ENCODE measurements around the gene UBN2. TPM values are rescaled to one million over a fixed set of nuclear protein-coding genes. Genes with fewer than 3 reads are reported as not detected.

The UBN2 gene
- polyA plus RNA-seq, 1 donor (not counting 4 experiments of a cell fraction or from before 2014, with no cell fraction given), result 3.0 TPM

DNA sequence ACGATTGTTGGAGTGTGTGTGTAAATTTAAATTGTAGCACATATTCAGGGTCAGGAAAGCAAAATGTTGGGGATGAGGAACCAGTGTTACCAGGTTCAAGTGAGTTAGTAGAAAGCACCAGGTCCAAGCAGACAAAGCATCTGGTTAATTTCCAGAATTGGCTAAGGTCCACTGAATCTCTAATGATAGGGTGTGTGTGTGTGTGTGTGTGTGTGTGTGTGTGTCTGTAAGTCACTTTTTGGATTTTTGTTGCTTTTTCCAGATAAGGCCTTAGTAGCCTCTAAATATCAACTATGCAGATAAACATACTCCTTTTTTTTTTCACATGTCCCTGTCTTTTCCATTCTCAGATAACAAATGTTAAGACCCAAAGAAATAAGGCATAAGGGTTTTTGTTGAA, 73.5 kb downstream of the UBN2 start:
- no peak overlapping the region for H3K9ac ChIP-seq (ENCODE audit: control insufficient read depth, extremely low read depth, insufficient read depth, low read length)
- H3K79me2 ChIP-seq (ENCODE audit: control insufficient read depth, insufficient read depth, low read length), result no peaks in the 10 kb centered on the region
- peaks cover 4% of the 10 kb centered on the region for H3K4me1 ChIP-seq (ENCODE audit: control insufficient read depth, extremely low read depth, insufficient read depth, low read length)
- H3K27me3 ChIP-seq (ENCODE audit: control insufficient read depth, extremely low read depth, insufficient read depth, low read length), result no peaks in the 10 kb centered on the region
- H3K4me3 ChIP-seq (ENCODE audit: control insufficient read depth in 2 of 3, extremely low read depth in 1 of 3, insufficient read depth in 2 of 3, low read depth in 1 of 3, low read length in 3 of 3), result no peak overlapping the region
- no peaks in the 10 kb centered on the region for H3K9me3 ChIP-seq (ENCODE audit: control insufficient read depth, low read depth, low read length)
- dilution Hi-C loops (cut with MboI; ENCODE audit: extremely low pct_ligation_motif_present, low sequenced_read_pairs), result no loop called here
- H3K27ac ChIP-seq (ENCODE audit: control insufficient read depth, insufficient read depth, low read length), result no peak overlapping the region
- H3K9me1 ChIP-seq (ENCODE audit: control insufficient read depth, extremely low read depth, insufficient read depth, low read length), result no peaks in the 10 kb centered on the region
- DNase-seq (ENCODE audit: low read depth, low spot score) (no peak), FAIRE-seq (no peak)
- TF ChIP-seq EZH2 (IDR thresholded peaks at IDR 0.05; ENCODE audit: low read length), result no peak
- TF ChIP-seq, protein P1, sequence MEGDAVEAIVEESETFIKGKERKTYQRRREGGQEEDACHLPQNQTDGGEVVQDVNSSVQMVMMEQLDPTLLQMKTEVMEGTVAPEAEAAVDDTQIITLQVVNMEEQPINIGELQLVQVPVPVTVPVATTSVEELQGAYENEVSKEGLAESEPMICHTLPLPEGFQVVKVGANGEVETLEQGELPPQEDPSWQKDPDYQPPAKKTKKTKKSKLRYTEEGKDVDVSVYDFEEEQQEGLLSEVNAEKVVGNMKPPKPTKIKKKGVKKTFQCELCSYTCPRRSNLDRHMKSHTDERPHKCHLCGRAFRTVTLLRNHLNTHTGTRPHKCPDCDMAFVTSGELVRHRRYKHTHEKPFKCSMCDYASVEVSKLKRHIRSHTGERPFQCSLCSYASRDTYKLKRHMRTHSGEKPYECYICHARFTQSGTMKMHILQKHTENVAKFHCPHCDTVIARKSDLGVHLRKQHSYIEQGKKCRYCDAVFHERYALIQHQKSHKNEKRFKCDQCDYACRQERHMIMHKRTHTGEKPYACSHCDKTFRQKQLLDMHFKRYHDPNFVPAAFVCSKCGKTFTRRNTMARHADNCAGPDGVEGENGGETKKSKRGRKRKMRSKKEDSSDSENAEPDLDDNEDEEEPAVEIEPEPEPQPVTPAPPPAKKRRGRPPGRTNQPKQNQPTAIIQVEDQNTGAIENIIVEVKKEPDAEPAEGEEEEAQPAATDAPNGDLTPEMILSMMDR (optimal IDR thresholded peaks at IDR 0.05 in 1 of 3, IDR thresholded peaks at IDR 0.05 in 1 of 3, conservative IDR thresholded peaks at IDR 0.05 in 1 of 3; ENCODE audit: extremely low read depth in 1 of 3, insufficient read depth in 2 of 3, low read length in 3 of 3), result no peak
- no peaks in the 10 kb centered on the region for H4K20me1 ChIP-seq (ENCODE audit: control insufficient read depth, extremely low read depth, insufficient read depth, low read length)
- H2AFZ ChIP-seq (ENCODE audit: control insufficient read depth, low read length), result no peak overlapping the region
- H3K4me2 ChIP-seq (ENCODE audit: control insufficient read depth, extremely low read depth, insufficient read depth, low read depth, low read length), result no peak overlapping the region
- no peaks in the 10 kb centered on the region for H3K36me3 ChIP-seq (ENCODE audit: control insufficient read depth in 2 of 2, extremely low read depth in 1 of 2, insufficient read depth in 2 of 2, low read length in 2 of 2)

GRCh38 chr7:139317939-139318505, 87.0 kb downstream of the UBN2 start:
- TF ChIP-seq, protein P1 (optimal IDR thresholded peaks at IDR 0.05 in 1 of 3, IDR thresholded peaks at IDR 0.05 in 1 of 3, conservative IDR thresholded peaks at IDR 0.05 in 1 of 3; ENCODE audit: extremely low read depth in 1 of 3, insufficient read depth in 2 of 3, low read length in 3 of 3), result no peak
- TF ChIP-seq EZH2 (IDR thresholded peaks at IDR 0.05; ENCODE audit: low read length), result no peak

More at GRCh38 chr7:139317939-139318505, 87.0 kb downstream of the UBN2 start:
- Histone ChIP-seq H3K4me3 (ENCODE audit: control insufficient read depth in 2 of 3, extremely low read depth in 1 of 3, insufficient read depth in 2 of 3, low read depth in 1 of 3, low read length in 3 of 3) (no peak overlapping the region), H2AFZ (ENCODE audit: control insufficient read depth, low read length) (no peak overlapping the region), H3K36me3 (ENCODE audit: control insufficient read depth in 2 of 2, extremely low read depth in 1 of 2, insufficient read depth in 2 of 2, low read length in 2 of 2) (no peaks in the 10 kb centered on the region), H3K9me1 (ENCODE audit: control insufficient read depth, extremely low read depth, insufficient read depth, low read length) (no peaks in the 10 kb centered on the region), H3K79me2 (ENCODE audit: control insufficient read depth, insufficient read depth, low read length) (no peaks in the 10 kb centered on the region), H3K9me3 (ENCODE audit: control insufficient read depth, low read depth, low read length) (no peaks in the 10 kb centered on the region), H3K4me2 (ENCODE audit: control insufficient read depth, extremely low read depth, insufficient read depth, low read depth, low read length) (no peak overlapping the region), H3K9ac (ENCODE audit: control insufficient read depth, extremely low read depth, insufficient read depth, low read length) (no peak overlapping the region), H3K4me1 (ENCODE audit: control insufficient read depth, extremely low read depth, insufficient read depth, low read length) (no peaks in the 10 kb centered on the region), H4K20me1 (ENCODE audit: control insufficient read depth, extremely low read depth, insufficient read depth, low read length) (no peaks in the 10 kb centered on the region), H3K27ac (ENCODE audit: control insufficient read depth, insufficient read depth, low read length) (no peak overlapping the region), H3K27me3 (ENCODE audit: control insufficient read depth, extremely low read depth, insufficient read depth, low read length) (no peaks in the 10 kb centered on the region)
- dilution Hi-C loops (cut with MboI; ENCODE audit: extremely low pct_ligation_motif_present, low sequenced_read_pairs), result no loop called here
- FAIRE-seq (no peak), DNase-seq (ENCODE audit: low read depth, low spot score) (no peak)

Data from keratinocyte (primary cell).